Mesenchymal stem cell (in vitro differentiated cells and primary cell): ENCODE measurements around the gene BMPER.

Experiments used
- DNase-seq: peaks from one replicate; pipeline ENCODE4 v3.0.0-alpha.2; 2013
- H2AFZ ChIP-seq: one replicate; pipeline ENCODE4 v1.6.1; 2013; ENCODE audit warnings: low read depth, mild to moderate bottlenecking, control low read depth, inconsistent platforms, low read length, moderate library complexity
- H2AK5ac ChIP-seq: 2 replicates; pipeline ENCODE4 v1.6.1; 2013; ENCODE audit warnings: low read length, moderate library complexity, mild to moderate bottlenecking, inconsistent platforms; ENCODE audit not compliant: severe bottlenecking
- H2BK120ac ChIP-seq: one replicate; pipeline ENCODE4 v1.6.1; 2013; ENCODE audit warnings: low read depth, mild to moderate bottlenecking, inconsistent platforms, low read length, moderate library complexity
- H2BK12ac ChIP-seq, 2 experiments: one replicate each; pipeline ENCODE4 v1.6.1; 2013; ENCODE audit warnings: inconsistent platforms in 2 of 2, low read length in 2 of 2, mild to moderate bottlenecking in 2 of 2, moderate library complexity in 2 of 2, control low read depth in 1 of 2
- H2BK15ac ChIP-seq: one replicate; pipeline ENCODE4 v1.6.1; 2013; ENCODE audit warnings: mild to moderate bottlenecking, low read depth, inconsistent platforms; ENCODE audit not compliant: poor library complexity, severe bottlenecking
- H2BK5ac ChIP-seq: 2 replicates; pipeline ENCODE4 v1.6.1; 2013; ENCODE audit warnings: low read depth, mild to moderate bottlenecking, low read length, control low read depth, inconsistent platforms; ENCODE audit not compliant: poor library complexity, severe bottlenecking
- H3K14ac ChIP-seq, 2 experiments: one replicate each; pipeline ENCODE4 v1.6.1; 2013; ENCODE audit warnings: inconsistent platforms in 2 of 2, low read length in 2 of 2, control low read depth in 1 of 2, mild to moderate bottlenecking in 1 of 2, moderate library complexity in 1 of 2
- H3K18ac ChIP-seq, 2 experiments: one replicate each; pipeline ENCODE4 v1.6.1; 2013; ENCODE audit warnings: inconsistent platforms in 2 of 2, low read length in 2 of 2, control low read depth in 1 of 2, low read depth in 1 of 2, mild to moderate bottlenecking in 1 of 2
- H3K23ac ChIP-seq, 2 experiments: one replicate each; pipeline ENCODE4 v1.6.1; 2013; ENCODE audit warnings: inconsistent platforms in 2 of 2, low read length in 2 of 2, mild to moderate bottlenecking in 2 of 2, moderate library complexity in 2 of 2, control low read depth in 1 of 2
- H3K27ac ChIP-seq: 2 replicates; pipeline ENCODE4 v1.5.1; 2013; ENCODE audit warnings: mild to moderate bottlenecking, moderate library complexity, low read length, control low read depth, inconsistent platforms; ENCODE audit not compliant: poor library complexity, severe bottlenecking
- H3K27me3 ChIP-seq, 2 experiments: 2 replicates each; pipeline versions ENCODE4 v1.6.1 to v1.7.0; 2013; ENCODE audit warnings: low read length in 2 of 2, mild to moderate bottlenecking in 2 of 2, moderate library complexity in 2 of 2, control low read depth in 1 of 2, inconsistent platforms in 1 of 2; ENCODE audit not compliant: control insufficient read depth in 1 of 2, insufficient read depth in 1 of 2
- H3K36me3 ChIP-seq, 2 experiments: 2 replicates each; pipeline versions ENCODE4 v1.6.1 to v1.7.0; 2013; ENCODE audit warnings: low read length in 2 of 2, control low read depth in 1 of 2, inconsistent platforms in 1 of 2, low read depth in 1 of 2, mild to moderate bottlenecking in 1 of 2; ENCODE audit not compliant: insufficient read depth in 2 of 2, control insufficient read depth in 1 of 2
- H3K4ac ChIP-seq, 2 experiments: one replicate each; pipeline ENCODE4 v1.6.1; 2013; ENCODE audit warnings: inconsistent platforms in 2 of 2, low read length in 2 of 2, mild to moderate bottlenecking in 2 of 2, moderate library complexity in 2 of 2, control low read depth in 1 of 2, low read depth in 1 of 2
- H3K4me1 ChIP-seq: 2 replicates; pipeline ENCODE4 v1.6.1; 2013; ENCODE audit warnings: low read depth, low read length, control low read depth; ENCODE audit not compliant: control insufficient read depth, insufficient read depth
- H3K4me2 ChIP-seq: 2 replicates; pipeline ENCODE4 v1.6.1; 2013; ENCODE audit warnings: low read length, mild to moderate bottlenecking, inconsistent platforms; ENCODE audit not compliant: poor library complexity, severe bottlenecking
- H3K4me3 ChIP-seq, 2 experiments: 2 replicates each; pipeline versions ENCODE4 v1.5.1 to v1.7.0; 2013; ENCODE audit warnings: low read length in 2 of 2, mild to moderate bottlenecking in 2 of 2, control low read depth in 1 of 2, low read depth in 1 of 2; ENCODE audit not compliant: insufficient read depth in 1 of 2
- H3K79me1 ChIP-seq: replicated peaks from 2 replicates; pipeline ENCODE4 v1.6.1; 2013; ENCODE audit warnings: mild to moderate bottlenecking, control low read depth, low read length, inconsistent platforms; ENCODE audit not compliant: poor library complexity, severe bottlenecking
- H3K9ac ChIP-seq: 2 replicates; pipeline ENCODE4 v1.7.0; 2013; ENCODE audit warnings: mild to moderate bottlenecking, low read length, moderate library complexity
- H3K9me3 ChIP-seq: 2 replicates; pipeline ENCODE4 v1.7.0; 2013; ENCODE audit warnings: mild to moderate bottlenecking, low read length; ENCODE audit not compliant: control insufficient read depth
- H4K8ac ChIP-seq: one replicate; pipeline ENCODE4 v1.6.1; 2013; ENCODE audit warnings: inconsistent platforms, mild to moderate bottlenecking, low read length, moderate library complexity
- H4K91ac ChIP-seq: one replicate; pipeline ENCODE4 v1.6.1; 2013; ENCODE audit warnings: mild to moderate bottlenecking, low read length, inconsistent platforms
- WGBS: methylation state at CpG from one replicate; pipeline ENCODE4 v1.1.7; 2013; ENCODE audit warnings: mixed read lengths; 5-methylcytosine and 5-hydroxymethylcytosine counted together

BMPER gene

GRCh38 chr7:34078864-34079263 lies 173.5 kb downstream of the BMPER start:
- H3K14ac ChIP-seq = peak overlapping the region in 1 of 2 experiments; percentile 0
- H2BK15ac ChIP-seq = no peak overlapping the region
- H3K36me3 ChIP-seq = peaks cover 0 to 50% of the 10 kb centered on the region in 2 experiments
- no peak overlapping the region for H2AFZ ChIP-seq
- WGBS = 97% methylated on average over 30 of the region's 30 CpGs
- no peak overlapping the region for H2BK5ac ChIP-seq
- no peak overlapping the region for H3K27ac ChIP-seq
- no peak overlapping the region for H3K9ac ChIP-seq
- H3K18ac ChIP-seq = peak overlapping the region in 1 of 2 experiments; percentile 30
- H3K4me2 ChIP-seq = no peak overlapping the region
- no peak overlapping the region for H2BK12ac ChIP-seq
- H3K4me3 ChIP-seq = no peak overlapping the region
- no peaks in the 10 kb centered on the region for H3K9me3 ChIP-seq
- H2AK5ac ChIP-seq = no peak overlapping the region
- H3K79me1 ChIP-seq = no peaks in the 10 kb centered on the region
- no peak overlapping the region for H4K91ac ChIP-seq
- no peak overlapping the region for H2BK120ac ChIP-seq
- peak overlapping the region; percentile 5 for H4K8ac ChIP-seq
- no peaks in the 10 kb centered on the region for H3K4me1 ChIP-seq
- DNase-seq = no peak
- no peak overlapping the region for H3K4ac ChIP-seq
- no peaks in the 10 kb centered on the region for H3K27me3 ChIP-seq
- H3K23ac ChIP-seq = no peak overlapping the region

DNA sequence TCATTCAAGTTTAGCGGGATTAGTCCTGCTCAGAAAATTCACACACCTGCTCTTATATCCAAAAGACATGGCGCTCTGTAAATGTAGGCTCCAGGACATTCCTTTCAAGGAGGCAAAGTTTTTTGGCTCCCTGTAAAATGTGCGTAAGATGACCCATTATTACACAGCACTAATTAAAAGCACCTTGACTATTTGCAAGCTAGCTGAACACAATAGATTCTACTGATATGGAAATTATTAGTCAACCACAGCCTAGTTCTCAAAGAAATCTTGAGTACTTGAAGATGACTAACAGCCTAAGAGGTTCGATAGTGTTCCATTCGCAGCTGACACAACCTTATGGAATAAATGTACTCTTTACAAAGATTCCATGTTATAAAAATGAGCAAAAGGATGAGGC lies 175.2 kb downstream of the BMPER start:
- Histone ChIP-seq H3K27me3 (no peaks in the 10 kb centered on the region), H3K4me2 (no peak overlapping the region), H3K4me3 (no peak overlapping the region), H3K27ac (no peak overlapping the region), H2AK5ac (no peak overlapping the region), H3K4ac (no peak overlapping the region), H4K91ac (no peak overlapping the region), H3K9ac (peak overlapping the region; percentile 7), H3K14ac (no peak overlapping the region), H2BK15ac (no peak overlapping the region), H2BK5ac (no peak overlapping the region), H3K79me1 (no peaks in the 10 kb centered on the region), H4K8ac (no peak overlapping the region), H3K18ac (no peak overlapping the region), H3K36me3 (peaks cover 0 to 62% of the 10 kb centered on the region in 2 experiments), H3K4me1 (no peaks in the 10 kb centered on the region), H2AFZ (no peak overlapping the region), H3K9me3 (no peaks in the 10 kb centered on the region), H2BK12ac (no peak overlapping the region), H2BK120ac (no peak overlapping the region), H3K23ac (no peak overlapping the region)
- 88% methylated on average over 3 of the region's 5 CpGs for WGBS
- DNase-seq = peak; percentile 54

DNA sequence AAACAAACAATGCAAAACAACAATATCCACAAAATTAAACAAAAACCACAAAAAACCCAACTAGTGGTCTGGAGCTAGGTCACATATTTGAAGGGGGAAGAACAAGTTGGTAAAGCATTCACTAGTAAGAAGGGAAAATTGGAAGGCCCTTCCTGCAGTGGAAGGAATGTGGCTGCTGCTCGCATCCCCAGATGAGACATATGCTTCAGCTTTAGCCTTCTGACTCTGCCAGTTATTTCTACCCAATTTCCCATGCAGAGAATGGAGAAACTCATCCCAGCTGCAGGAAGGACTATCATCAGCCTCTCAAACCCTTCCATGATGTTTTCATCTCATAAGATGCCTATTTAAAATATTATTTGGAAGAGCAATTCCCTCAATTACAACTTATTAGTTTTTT lies 176.6 kb downstream of the BMPER start:
- H3K4me1 ChIP-seq = no peaks in the 10 kb centered on the region
- no peak for DNase-seq
- H3K4me2 ChIP-seq = no peak overlapping the region
- no peak overlapping the region for H3K4ac ChIP-seq
- H4K8ac ChIP-seq = no peak overlapping the region
- no peak overlapping the region for H3K18ac ChIP-seq
- H2BK15ac ChIP-seq = no peak overlapping the region
- no peak overlapping the region for H3K27ac ChIP-seq
- no peak overlapping the region for H3K14ac ChIP-seq
- H3K27me3 ChIP-seq = no peaks in the 10 kb centered on the region
- H4K91ac ChIP-seq = no peak overlapping the region
- 100% methylated on average over 1 of the region's 1 CpG for WGBS
- no peak overlapping the region for H2AFZ ChIP-seq
- H2AK5ac ChIP-seq = no peak overlapping the region
- H3K23ac ChIP-seq = no peak overlapping the region
- H3K4me3 ChIP-seq = no peak overlapping the region
- H2BK5ac ChIP-seq = no peak overlapping the region
- H3K79me1 ChIP-seq = no peaks in the 10 kb centered on the region
- no peak overlapping the region for H2BK12ac ChIP-seq
- H2BK120ac ChIP-seq = no peak overlapping the region
- peaks cover 0 to 76% of the 10 kb centered on the region in 2 experiments for H3K36me3 ChIP-seq
- no peak overlapping the region for H3K9ac ChIP-seq
- H3K9me3 ChIP-seq = no peaks in the 10 kb centered on the region

DNA sequence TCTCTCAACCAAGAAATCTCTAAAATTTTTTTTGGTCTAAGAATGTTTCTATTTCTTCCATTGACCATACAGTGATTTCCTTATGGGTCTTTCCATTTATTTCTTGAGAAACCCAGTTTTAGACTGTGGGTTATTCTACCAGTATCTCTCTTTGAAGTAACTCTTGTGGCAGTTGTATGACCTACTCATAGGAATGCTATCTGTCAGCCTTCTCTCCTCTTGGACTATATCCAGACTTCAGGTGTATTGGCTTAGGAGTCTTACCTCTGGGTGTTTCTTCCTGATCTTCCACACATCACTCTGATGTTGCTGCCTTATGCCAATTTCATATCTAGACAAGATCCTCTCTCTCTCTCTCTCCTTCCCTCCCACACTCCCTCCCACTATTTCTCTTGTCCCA lies 178.1 kb downstream of the BMPER start:
- no peak overlapping the region for H2BK12ac ChIP-seq
- H2BK15ac ChIP-seq = no peak overlapping the region
- no peak overlapping the region for H4K8ac ChIP-seq
- no peak overlapping the region for H2AK5ac ChIP-seq
- H4K91ac ChIP-seq = no peak overlapping the region
- no peaks in the 10 kb centered on the region for H3K4me1 ChIP-seq
- no peaks in the 10 kb centered on the region for H3K79me1 ChIP-seq
- no peak overlapping the region for H2BK5ac ChIP-seq
- H3K23ac ChIP-seq = no peak overlapping the region
- H3K18ac ChIP-seq = no peak overlapping the region
- no peaks in the 10 kb centered on the region for H3K27me3 ChIP-seq
- H3K9me3 ChIP-seq = no peaks in the 10 kb centered on the region
- H2BK120ac ChIP-seq = no peak overlapping the region
- H3K4me2 ChIP-seq = no peak overlapping the region
- DNase-seq = no peak
- no peak overlapping the region for H2AFZ ChIP-seq
- H3K36me3 ChIP-seq = peaks cover 0 to 91% of the 10 kb centered on the region in 2 experiments
- no peak overlapping the region for H3K4ac ChIP-seq
- H3K14ac ChIP-seq = no peak overlapping the region
- H3K4me3 ChIP-seq = no peak overlapping the region
- H3K9ac ChIP-seq = no peak overlapping the region
- no peak overlapping the region for H3K27ac ChIP-seq
